ENCODE data around the gene RPS15. TPM values are rescaled to one million over a fixed set of nuclear protein-coding genes. Genes with fewer than 3 reads are reported as not detected.

The RPS15 gene
- total RNA-seq, 1 donor from 2014 or later: 1,014 TPM

- DNase-seq (ENCODE audit: low spot score in 2 of 2, unreplicated experiment in 2 of 2): no peak
- Mint-ChIP-seq H3K27me3 (ENCODE audit: low read depth) (peaks cover 81% of the 10 kb centered on the region), H3K4me3 (no peak within 1 kb of the TSS), H3K9me3 (no peaks in the 10 kb centered on the region), H3K36me3 (no peaks in the 10 kb centered on the region), H3K27ac (no peak within 1 kb of the TSS), H3K4me1 (peaks cover 2% of the 10 kb centered on the region)
- no peak for TF ChIP-seq CTCF (IDR thresholded peaks at IDR 0.05; ENCODE audit: unreplicated experiment)
These were observed 11.6 kb downstream of the RPS15 start, which contains the start of gene APC2 for GRCh38 chr19:1449467-1450442. Gene APC2 (plus strand): TSS chr19:1450121. CDS start chr19:1453002, 2,881 bp downstream.

DNA sequence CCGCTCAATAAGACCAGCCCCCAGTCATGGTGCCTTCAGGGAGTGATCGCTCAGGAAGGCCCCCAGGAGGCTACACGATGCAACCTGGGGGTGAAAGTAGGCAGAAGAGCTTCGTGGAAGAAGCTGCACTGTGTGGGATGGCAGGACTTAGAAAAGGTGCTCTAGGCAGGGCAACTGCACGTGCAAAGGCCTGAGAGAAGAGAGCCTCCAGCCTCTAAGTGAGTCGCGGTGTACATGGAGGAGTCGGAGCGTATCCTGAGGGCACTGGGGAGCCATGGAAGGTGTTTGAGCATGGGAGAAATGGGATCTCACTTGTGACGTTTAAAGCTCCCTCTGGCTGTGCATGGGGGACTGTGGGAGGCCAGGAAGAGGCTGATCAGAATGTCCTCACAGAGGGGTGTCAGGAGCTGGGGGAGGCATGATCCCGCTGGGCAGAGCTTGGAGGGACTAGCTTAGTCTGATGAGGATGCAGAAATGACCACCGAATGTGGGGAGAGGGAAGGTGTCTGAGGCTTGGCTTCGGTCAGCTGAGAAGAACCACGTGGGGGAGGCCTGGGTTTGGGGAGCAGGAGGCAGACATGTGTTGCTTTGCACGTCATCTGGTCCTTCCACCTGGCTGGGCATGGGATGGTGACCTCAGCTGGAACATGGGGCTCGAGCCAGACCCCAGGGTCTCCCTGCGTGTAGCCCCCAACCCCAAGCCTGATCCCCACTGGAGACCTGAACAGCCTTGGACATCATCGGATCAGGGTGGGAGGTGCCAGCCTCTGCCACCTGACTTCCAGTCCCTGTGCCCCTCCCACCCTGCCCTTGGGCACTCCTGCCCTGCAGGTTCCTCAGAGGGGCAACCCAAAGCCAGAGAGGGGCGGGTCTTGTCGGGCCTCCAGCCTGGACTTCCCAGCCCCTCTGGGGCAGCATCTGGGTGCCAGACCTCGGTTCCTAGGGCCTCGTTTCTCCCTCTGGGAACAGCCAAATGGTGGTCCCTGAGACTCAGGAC lies 12.8 kb downstream of the RPS15 start:
- no peak for DNase-seq (ENCODE audit: low spot score in 2 of 2, unreplicated experiment in 2 of 2)
- no peak for TF ChIP-seq CTCF (IDR thresholded peaks at IDR 0.05; ENCODE audit: unreplicated experiment)
- H3K4me1 Mint-ChIP-seq: peaks cover 2% of the 10 kb centered on the region
- peaks cover 85% of the 10 kb centered on the region for H3K27me3 Mint-ChIP-seq (ENCODE audit: low read depth)
- no peaks in the 10 kb centered on the region for H3K9me3 Mint-ChIP-seq
- no peaks in the 10 kb centered on the region for H3K36me3 Mint-ChIP-seq
- no peak overlapping the region for H3K4me3 Mint-ChIP-seq
- H3K27ac Mint-ChIP-seq: no peak overlapping the region

GRCh38 chr19:1451916-1452801 lies 14.0 kb downstream of the RPS15 start:
- no peaks in the 10 kb centered on the region for H3K9me3 Mint-ChIP-seq
- no peak overlapping the region for H3K27ac Mint-ChIP-seq

DNA sequence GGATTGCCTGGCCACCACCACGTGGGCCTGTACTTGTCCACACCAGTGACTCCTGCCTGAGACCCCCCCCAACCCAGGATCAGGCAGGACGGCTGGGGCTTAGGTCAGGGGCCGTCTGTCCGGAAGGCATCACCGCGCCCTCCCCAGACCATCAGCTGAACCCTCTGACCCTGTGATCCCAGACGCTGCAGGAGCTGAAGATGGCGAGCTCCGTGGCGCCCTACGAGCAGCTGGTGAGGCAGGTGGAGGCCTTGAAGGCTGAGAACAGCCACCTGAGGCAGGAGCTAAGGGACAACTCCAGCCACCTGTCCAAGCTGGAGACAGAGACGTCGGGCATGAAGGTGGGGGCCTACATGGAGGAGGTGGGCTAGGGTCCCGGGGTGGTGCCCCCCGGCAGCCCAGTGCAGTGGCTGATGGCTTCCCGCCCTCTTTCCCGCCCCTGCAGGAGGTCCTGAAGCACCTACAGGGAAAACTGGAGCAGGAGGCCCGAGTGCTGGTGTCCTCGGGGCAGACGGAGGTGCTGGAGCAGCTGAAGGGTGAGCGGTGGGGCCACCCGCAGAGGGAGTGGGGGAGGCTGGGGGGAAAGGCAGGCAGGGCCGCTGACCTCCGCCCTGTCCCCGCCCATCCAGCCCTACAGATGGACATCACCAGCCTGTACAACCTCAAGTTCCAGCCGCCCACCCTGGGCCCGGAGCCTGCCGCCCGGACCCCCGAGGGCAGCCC lies 14.8 kb downstream of the RPS15 start:
- H3K36me3 Mint-ChIP-seq: no peaks in the 10 kb centered on the region
- peaks cover 2% of the 10 kb centered on the region for H3K4me1 Mint-ChIP-seq
- H3K27me3 Mint-ChIP-seq (ENCODE audit: low read depth): peaks cover 84% of the 10 kb centered on the region
- H3K4me3 Mint-ChIP-seq: no peak overlapping the region
- no peak overlapping the region for H3K27ac Mint-ChIP-seq
- no peaks in the 10 kb centered on the region for H3K9me3 Mint-ChIP-seq
- DNase-seq (ENCODE audit: low spot score in 2 of 2, unreplicated experiment in 2 of 2): no peak
- no peak for TF ChIP-seq CTCF (IDR thresholded peaks at IDR 0.05; ENCODE audit: unreplicated experiment)

More at GRCh38 chr19:1451916-1452801, 14.0 kb downstream of the RPS15 start:
- TF ChIP-seq CTCF (IDR thresholded peaks at IDR 0.05; ENCODE audit: unreplicated experiment): no peak
- Mint-ChIP-seq H3K4me1 (peaks cover 2% of the 10 kb centered on the region), H3K36me3 (no peaks in the 10 kb centered on the region), H3K27me3 (ENCODE audit: low read depth) (peaks cover 85% of the 10 kb centered on the region), H3K4me3 (no peak overlapping the region)
- no peak for DNase-seq (ENCODE audit: low spot score in 2 of 2, unreplicated experiment in 2 of 2)

All from mesothelial cell of epicardium (in vitro differentiated cells).